B cell (primary cell): ENCODE data around the gene DIMT1. TPM values are rescaled to one million over a fixed set of nuclear protein-coding genes. Genes with fewer than 3 reads are reported as not detected.

Source experiments
- ATAC-seq: fragments of 200-7000 bp; cut with Tn5 transposase; one replicate; pipeline ENCODE4 v1.10.0; 2021; ENCODE audit warnings: low read depth, mild to moderate bottlenecking, moderate number of reproducible peaks, moderate library complexity
- CTCF ChIA-PET: fragments of 350-600 bp; sonication (Branson Sonifier 250); formaldehyde crosslinking; loops from one replicate; lab custom pipeline; 2021; ENCODE audit warnings: antibody characterized with exemption, inconsistent platforms; lab: Charles Lee
- POLR2A ChIA-PET: fragments of 350-600 bp; sonication (Branson Sonifier 250); formaldehyde crosslinking; loops from one replicate; lab custom pipeline; 2021; ENCODE audit warnings: antibody characterized with exemption; lab: Charles Lee
- DNase-seq: peaks from one replicate; pipeline ENCODE4 v3.0.0; 2013
- H2AFZ ChIP-seq: 2 replicates; pipeline ENCODE4 v1.6.1; 2012; ENCODE audit warnings: mild to moderate bottlenecking, low read depth, low read length; ENCODE audit not compliant: insufficient read depth, poor library complexity, severe bottlenecking
- H3K27ac ChIP-seq, 2 donors: 1 replicate in 1 of 2; 2 replicates in 1 of 2; pipeline ENCODE4 v1.5.1; 2012 to 2013; ENCODE audit warnings: low read length in 2 of 2, mild to moderate bottlenecking in 2 of 2, moderate library complexity in 1 of 2
- H3K27me3 ChIP-seq, 4 experiments: fragments of 200-600 bp in 1 of 4; sonication (generic) in 1 of 4; replicated peaks in 1 of 4; 1 replicate in 2 of 4; 2 replicates in 2 of 4; pipeline versions ENCODE4 v1.6.1 to v1.7.0; 2013 to 2016; ENCODE audit warnings: low read length in 3 of 4, mild to moderate bottlenecking in 2 of 4, mixed read lengths in 1 of 4, moderate library complexity in 1 of 4; ENCODE audit not compliant: insufficient read depth in 4 of 4, control insufficient read depth in 3 of 4; ENCODE audit errors: control extremely low read depth in 1 of 4
- H3K36me3 ChIP-seq, 2 experiments: replicated peaks in 1 of 2; 1 replicate in 1 of 2; 2 replicates in 1 of 2; pipeline versions ENCODE4 v1.6.1 to v1.7.1; 2013; ENCODE audit warnings: low read length in 1 of 2; ENCODE audit not compliant: insufficient read depth in 2 of 2, control insufficient read depth in 1 of 2; ENCODE audit errors: control extremely low read depth in 1 of 2, extremely low read depth in 1 of 2
- H3K4me1 ChIP-seq, 2 donors: fragments of 200-600 bp in 1 of 2; sonication (generic) in 1 of 2; 1 replicate in 1 of 2; 2 replicates in 1 of 2; pipeline versions ENCODE4 v1.5.1 to v1.6.1; 2013 to 2017; ENCODE audit warnings: low read length in 2 of 2; ENCODE audit not compliant: control insufficient read depth in 2 of 2, insufficient read depth in 2 of 2
- H3K4me2 ChIP-seq: replicated peaks from 2 replicates; pipeline ENCODE3; 2012; ENCODE audit warnings: mild to moderate bottlenecking, low read depth, low read length; ENCODE audit not compliant: poor library complexity, severe bottlenecking
- H3K4me3 ChIP-seq, 5 experiments: fragments of 200-600 bp in 1 of 5; sonication (generic) in 1 of 5; 1 replicate in 3 of 5; 2 replicates in 2 of 5; pipeline versions ENCODE4 v1.5.1 to v1.7.0; 2011 to 2016; ENCODE audit warnings: low read length in 4 of 5, mild to moderate bottlenecking in 4 of 5, low read depth in 2 of 5, control low read depth in 1 of 5, moderate library complexity in 1 of 5; ENCODE audit not compliant: insufficient read depth in 1 of 5; ENCODE audit errors: control extremely low read depth in 1 of 5, extremely low read depth in 1 of 5
- H3K79me2 ChIP-seq: fragments of 200-600 bp; sonication (generic); one replicate; pipeline ENCODE4 v1.6.0; 2016; ENCODE audit warnings: low read length; ENCODE audit not compliant: control insufficient read depth, insufficient read depth
- H3K9ac ChIP-seq: fragments of 200-600 bp; sonication (generic); 2 replicates; pipeline ENCODE4 v1.6.1; 2017; ENCODE audit warnings: mild to moderate bottlenecking, low read length, moderate library complexity
- H3K9me3 ChIP-seq, 3 donors: one replicate each; pipeline versions ENCODE4 v1.6.1 to v1.7.1; 2013; ENCODE audit warnings: low read length in 2 of 3; ENCODE audit not compliant: control insufficient read depth in 2 of 3, insufficient read depth in 1 of 3; ENCODE audit errors: control extremely low read depth in 1 of 3
- H4K20me1 ChIP-seq: 2 replicates; pipeline ENCODE4 v1.6.0; 2012; ENCODE audit warnings: mild to moderate bottlenecking, low read length; ENCODE audit not compliant: insufficient read depth, control insufficient read depth, poor library complexity, severe bottlenecking
- H3K27ac Mint-ChIP-seq: one replicate; pipeline ENCODE4 v1.8.0; 2021; ENCODE audit warnings: mixed read lengths
- H3K27me3 Mint-ChIP-seq: one replicate; pipeline ENCODE4 v1.8.0; 2021; ENCODE audit warnings: mixed read lengths
- H3K4me1 Mint-ChIP-seq: one replicate; pipeline ENCODE4 v1.8.0; 2021; ENCODE audit warnings: mixed read lengths
- H3K4me3 Mint-ChIP-seq: one replicate; pipeline ENCODE4 v1.8.0; 2021; ENCODE audit warnings: mixed read lengths
- H3K9me3 Mint-ChIP-seq: one replicate; pipeline ENCODE4 v1.8.0; 2022; ENCODE audit warnings: mixed read lengths; ENCODE audit not compliant: insufficient read depth
- CTCF ChIP-seq: fragments of 200-600 bp; IDR thresholded peaks from one replicate; pipeline ENCODE4 v1.8.0; 2022; ENCODE audit warnings: antibody characterized with exemption, mild to moderate bottlenecking
- EZH2 ChIP-seq: IDR thresholded peaks from 2 replicates; pipeline ENCODE4 v1.6.1; 2012; ENCODE audit warnings: borderline replicate concordance, low read depth, mild to moderate bottlenecking, moderate library complexity, low read length; ENCODE audit not compliant: insufficient read depth, poor library complexity, severe bottlenecking
- WGBS: methylation state at CpG from one replicate; pipeline ENCODE4 v1.1.5; 2013; ENCODE audit warnings: missing lambda C conversion rate; ENCODE audit not compliant: insufficient coverage; 5-methylcytosine and 5-hydroxymethylcytosine counted together
- intact Hi-C: fragments of 100-400 bp; cut with micrococcal nuclease; formaldehyde crosslinking; loops from one replicate; pipeline ENCODE4 v1.10.0; 2022
- polyA plus RNA-seq: library from polyadenylated mRNA; depleted of rRNA; stranded (reverse); fragments of >200 nt; gene quantifications from 2 replicates; pipeline ENCODE4 v1.2.3, GENCODE V29; 2012
- total RNA-seq, 2 donors: library from RNA; stranded (reverse); fragments of 120-200 nt in 1 of 2; gene quantifications; 1 replicate in 1 of 2; 2 replicates in 1 of 2; pipeline versions ENCODE4 v1.2.3 to v1.2.4, GENCODE V29; 2013 to 2022

The DIMT1 gene
- total and polyA plus RNA-seq, 2 donors (not counting 1 experiment from before 2014, with no cell fraction given), result 16.0 to 20.7 TPM

- Histone ChIP-seq H4K20me1 (peaks cover 15% of the 10 kb centered on the region), H3K27me3 (no peaks in the 10 kb centered on the region), H3K4me2 (peak overlapping the region; percentile 44), H3K36me3 (no peaks in the 10 kb centered on the region), H3K27ac (peak overlapping the region in 1 of 2 donors; percentile 10), H3K9me3 (no peaks in the 10 kb centered on the region), H3K4me1 (peaks cover 11 to 16% of the 10 kb centered on the region in 2 donors), H3K4me3 (no peak overlapping the region), H2AFZ (no peak overlapping the region), H3K9ac (no peak overlapping the region), H3K79me2 (peaks cover 65% of the 10 kb centered on the region)
- Mint-ChIP-seq H3K4me3 (no peak overlapping the region), H3K9me3 (no peaks in the 10 kb centered on the region), H3K4me1 (peaks cover 33% of the 10 kb centered on the region), H3K27ac (peak overlapping the region; percentile 17), H3K27me3 (no peaks in the 10 kb centered on the region)
- intact Hi-C loops, result no loop called here
- POLR2A ChIA-PET, result no interaction called here
- DNase-seq (no peak), ATAC-seq (no peak)
- WGBS, result no CpG with 5 or more reads among the region's 2 CpGs
- CTCF ChIA-PET, result no interaction called here
- TF ChIP-seq CTCF (no peak), EZH2 (no peak)
Measured at GRCh38 chr5:62342476-62342837, 61.2 kb downstream of the DIMT1 start.

GRCh38 chr5:62341783-62342475 lies 61.8 kb downstream of the DIMT1 start:
- H3K4me3 ChIP-seq, result no peak overlapping the region
- WGBS, result 86% methylated on average over 1 of the region's 4 CpGs
- H3K9me3 Mint-ChIP-seq, result no peaks in the 10 kb centered on the region
- no peak for ATAC-seq
- DNase-seq, result no peak
- no peak overlapping the region for H3K9ac ChIP-seq
- H3K27ac ChIP-seq, result peak overlapping the region in 1 of 2 donors; percentile 10
- no peak overlapping the region for H2AFZ ChIP-seq
- H3K4me1 ChIP-seq, result peaks cover 11 to 16% of the 10 kb centered on the region in 2 donors
- H3K4me2 ChIP-seq, result peak overlapping the region; percentile 44
- no peaks in the 10 kb centered on the region for H3K9me3 ChIP-seq
- TF ChIP-seq CTCF (no peak), EZH2 (no peak)
- POLR2A ChIA-PET, result no interaction called here
- no peak overlapping the region for H3K4me3 Mint-ChIP-seq
- peak overlapping the region; percentile 10 for H3K27ac Mint-ChIP-seq
- H3K4me1 Mint-ChIP-seq, result peaks cover 33% of the 10 kb centered on the region
- H3K36me3 ChIP-seq, result no peaks in the 10 kb centered on the region
- no peaks in the 10 kb centered on the region for H3K27me3 ChIP-seq
- peaks cover 15% of the 10 kb centered on the region for H4K20me1 ChIP-seq
- no peaks in the 10 kb centered on the region for H3K27me3 Mint-ChIP-seq
- CTCF ChIA-PET, result interaction anchor here (0.6 to 1.9 kb wide), 3 partner anchors 8 to 22 kb away, joined by 3 to 5 read pairs (median 4); no protein-coding TSS in a partner anchor
- H3K79me2 ChIP-seq, result peaks cover 70% of the 10 kb centered on the region
- intact Hi-C loops, result no loop called here
